ENCODE measurements around the gene GNAI3. TPM values are rescaled to one million over a fixed set of nuclear protein-coding genes. Genes with fewer than 3 reads are reported as not detected.

The GNAI3 gene
- total RNA-seq, 1 donor from 2014 or later = 10.1 TPM

Small RNA genes within 50 kb of the gene (small RNA-seq; reads per million reads assigned to genes)
- gene RNU6V (ENCODE audit: low replicate concordance) = not detected

Other genes with a start within 250 kb of the GNAI3 start
- not detected for gene MYBPHL, start 241.6 kb upstream of the GNAI3 start, total RNA-seq
- gene SORT1, start 150.7 kb upstream of the GNAI3 start, total RNA-seq = 46.7 TPM
- gene PSMA5, start 122.2 kb upstream of the GNAI3 start, total RNA-seq = 21.1 TPM
- under 0.01 TPM for gene SYPL2, start 82.1 kb upstream of the GNAI3 start, total RNA-seq
- 4.2 TPM for gene ATXN7L2, start 64.7 kb upstream of the GNAI3 start, total RNA-seq
- 5.7 TPM for gene CYB561D1, start 54.5 kb upstream of the GNAI3 start, total RNA-seq
- gene AMIGO1, start 38.9 kb upstream of the GNAI3 start, total RNA-seq = 11.1 TPM
- 4.2 TPM for gene GPR61, start 8.7 kb upstream of the GNAI3 start, total RNA-seq
- gene GNAT2, start 71.0 kb downstream of the GNAI3 start, total RNA-seq = not detected
- 50.9 TPM for gene AMPD2, start 71.2 kb downstream of the GNAI3 start, total RNA-seq
- gene GSTM4, start 107.5 kb downstream of the GNAI3 start, total RNA-seq = 6.6 TPM
- gene GSTM2, start 119.4 kb downstream of the GNAI3 start, total RNA-seq = 25.1 TPM
- not detected for gene GSTM1, start 139.2 kb downstream of the GNAI3 start, total RNA-seq
- 1.7 TPM for gene GSTM5, start 163.6 kb downstream of the GNAI3 start, total RNA-seq
- gene GSTM3, start 192.4 kb downstream of the GNAI3 start, total RNA-seq = 69.8 TPM
- not detected for gene EPS8L3, start 215.3 kb downstream of the GNAI3 start, total RNA-seq